Renal cortical epithelial cell (primary cell): ENCODE data around the gene PCBP3. TPM values are rescaled to one million over a fixed set of nuclear protein-coding genes. Genes with fewer than 3 reads are reported as not detected.

Source experiments
- total RNA-seq: library from RNA; depleted of rRNA; stranded (reverse); fragments of >200 nt; gene quantifications from 2 replicates; pipeline ENCODE4 v1.2.3, GENCODE V29; 2014

PCBP3 gene
- total RNA-seq, 1 donor from 2014 or later, result 0.15 TPM

Other genes with a start within 250 kb of the PCBP3 start
- 237 and 672 TPM in 2 replicates for gene COL18A1, start 238.6 kb upstream of the PCBP3 start, total RNA-seq
- 5.9 and 8.2 TPM in 2 replicates for gene SLC19A1, start 101.3 kb upstream of the PCBP3 start, total RNA-seq